Measurements from ENCODE around the gene CEMIP. TPM values are rescaled to one million over a fixed set of nuclear protein-coding genes. Genes with fewer than 3 reads are reported as not detected.
"Not testable (repeated sequence)": the region's sequence is repeated elsewhere in the genome, so short reads cannot be mapped to it uniquely, and the experiment has no call there.

The CEMIP gene
- total and polyA plus RNA-seq, 4 experiments from 2014 or later: 0.03 to 0.23 (median 0.17) TPM; not detected in 1

DNA sequence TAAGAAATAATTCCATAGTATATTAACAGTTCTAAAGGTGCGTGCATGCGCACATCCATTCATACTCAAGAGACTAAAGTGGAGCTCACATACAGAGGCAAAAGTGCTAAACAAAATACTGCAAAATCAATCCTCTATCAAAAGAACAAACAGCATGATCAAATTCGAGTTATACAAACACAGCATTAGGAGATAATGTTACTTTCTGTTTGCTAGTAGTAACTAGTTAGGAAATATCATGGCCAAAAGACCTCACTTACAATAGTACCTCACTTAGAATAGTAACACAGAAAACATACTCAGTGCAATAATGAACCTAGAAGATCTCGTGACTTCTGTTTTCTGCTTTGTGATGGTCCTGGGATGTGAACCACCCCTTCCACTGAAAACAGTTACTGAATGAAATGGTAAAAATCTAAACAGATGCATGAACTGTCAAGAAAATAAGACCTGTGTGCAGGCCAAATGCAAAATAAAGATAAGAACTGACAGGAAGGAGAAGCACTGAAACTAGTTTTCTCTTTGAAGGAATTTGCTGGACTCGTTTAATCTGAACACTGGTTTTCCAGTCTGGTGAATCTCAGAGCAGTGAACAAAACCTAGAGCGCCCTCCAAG, 20.9 kb upstream of the CEMIP start:
- ChIA-PET CTCF (ENCODE audit: partially characterized antibody) (no interaction called here), POLR2A (ENCODE audit: partially characterized antibody) (no interaction called here)
- intact Hi-C loops (cut with micrococcal nuclease): no loop called here
- Mint-ChIP-seq H3K4me1 (peaks cover 2 to 9% (median 7%) of the 10 kb centered on the region in 4 donors), H3K4me3 (no peak overlapping the region), H3K9me3 (peaks cover 0 to 3% (median 0%) of the 10 kb centered on the region in 8 donors), H3K36me3 (peaks cover 0 to 9% of the 10 kb centered on the region in 2 donors), H3K27me3 (no peaks in the 10 kb centered on the region), H3K27ac (no peak overlapping the region)
- no peaks in the 10 kb centered on the region for H3K9me3 ChIP-seq (ENCODE audit: control insufficient read depth in 1 of 2, low read length in 2 of 2)
- H3K27me3 ChIP-seq (ENCODE audit: insufficient read depth, low read length): no peaks in the 10 kb centered on the region
- no peak overlapping the region for H3K4me3 ChIP-seq (ENCODE audit: low read length in 2 of 2)
- H3K36me3 ChIP-seq (ENCODE audit: insufficient read depth, low read length): no peaks in the 10 kb centered on the region
- no peak for DNase-seq
- no peak overlapping the region for H3K27ac ChIP-seq (ENCODE audit: low read depth, low read length)
- H3K4me1 ChIP-seq (ENCODE audit: insufficient read depth, low read length): no peaks in the 10 kb centered on the region

DNA sequence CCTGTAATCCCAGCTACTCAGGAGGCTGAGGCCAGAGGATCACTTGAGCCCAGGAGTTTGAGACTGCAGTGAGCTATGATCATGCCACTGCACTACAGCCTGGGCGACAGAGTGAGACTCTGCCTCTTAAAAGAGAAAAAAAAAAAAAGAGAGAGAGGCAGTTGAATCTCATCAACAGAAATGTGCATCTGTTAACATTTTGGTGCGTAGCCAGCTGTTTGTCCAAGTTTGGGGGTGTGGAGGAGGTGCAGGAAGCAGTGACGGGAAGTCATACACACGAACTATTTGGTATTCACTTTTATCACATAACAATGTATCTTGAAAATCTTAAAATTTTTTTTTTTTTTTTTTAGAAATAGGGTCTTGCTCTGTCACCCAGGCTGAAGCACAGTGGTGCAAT, 18.2 kb upstream of the CEMIP start:
- no peaks in the 10 kb centered on the region for H3K36me3 Mint-ChIP-seq
- no peak overlapping the region for H3K27ac Mint-ChIP-seq
- no peak overlapping the region for H3K4me3 Mint-ChIP-seq
- H3K4me1 Mint-ChIP-seq: peaks cover 0 to 2% (median 1%) of the 10 kb centered on the region in 4 donors
- no peaks in the 10 kb centered on the region for H3K27me3 Mint-ChIP-seq
- H3K27me3 ChIP-seq (ENCODE audit: insufficient read depth, low read length): no peaks in the 10 kb centered on the region
- no peaks in the 10 kb centered on the region for H3K36me3 ChIP-seq (ENCODE audit: insufficient read depth, low read length)
- POLR2A ChIA-PET (ENCODE audit: partially characterized antibody): no interaction called here
- H3K4me3 ChIP-seq (ENCODE audit: low read length in 2 of 2): no peak overlapping the region
- H3K9me3 Mint-ChIP-seq: peaks cover 0 to 2% (median 0%) of the 10 kb centered on the region in 8 donors
- no peak for DNase-seq
- no peak overlapping the region for H3K27ac ChIP-seq (ENCODE audit: low read depth, low read length)
- CTCF ChIA-PET (ENCODE audit: partially characterized antibody): no interaction called here
- H3K4me1 ChIP-seq (ENCODE audit: insufficient read depth, low read length): no peaks in the 10 kb centered on the region
- no peaks in the 10 kb centered on the region for H3K9me3 ChIP-seq (ENCODE audit: control insufficient read depth in 1 of 2, low read length in 2 of 2)
- intact Hi-C loops (cut with micrococcal nuclease): no loop called here

DNA sequence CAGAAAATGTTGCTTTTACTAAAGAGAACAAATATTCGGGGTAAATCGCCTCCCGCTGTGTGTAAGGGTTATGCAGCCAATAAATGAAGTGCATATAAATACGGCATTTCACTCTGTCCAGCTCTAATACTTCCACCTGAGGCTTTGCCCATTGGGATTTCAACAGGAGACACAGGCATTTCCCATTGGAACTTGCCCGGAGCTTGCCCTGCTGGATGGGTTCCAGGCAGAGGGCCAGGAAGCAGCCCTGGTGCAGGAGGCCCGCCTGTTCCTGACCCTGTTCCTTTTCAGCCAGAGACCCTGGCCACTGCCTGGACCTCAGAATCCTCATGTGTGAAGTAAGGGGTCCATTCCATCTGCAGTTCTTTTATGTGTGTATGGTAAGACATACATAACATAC, 17.4 kb upstream of the CEMIP start:
- H3K36me3 ChIP-seq (ENCODE audit: insufficient read depth, low read length): no peaks in the 10 kb centered on the region
- Mint-ChIP-seq H3K4me1 (no peaks in the 10 kb centered on the region), H3K9me3 (peaks cover 0 to 2% (median 0%) of the 10 kb centered on the region in 8 donors), H3K27ac (no peak overlapping the region), H3K4me3 (no peak overlapping the region), H3K27me3 (no peaks in the 10 kb centered on the region), H3K36me3 (no peaks in the 10 kb centered on the region)
- DNase-seq: no peak
- CTCF ChIA-PET (ENCODE audit: partially characterized antibody): no interaction called here
- no peaks in the 10 kb centered on the region for H3K9me3 ChIP-seq (ENCODE audit: control insufficient read depth in 1 of 2, low read length in 2 of 2)
- POLR2A ChIA-PET (ENCODE audit: partially characterized antibody): no interaction called here
- no peak overlapping the region for H3K27ac ChIP-seq (ENCODE audit: low read depth, low read length)
- H3K4me3 ChIP-seq (ENCODE audit: low read length in 2 of 2): no peak overlapping the region
- H3K27me3 ChIP-seq (ENCODE audit: insufficient read depth, low read length): no peaks in the 10 kb centered on the region
- intact Hi-C loops (cut with micrococcal nuclease): no loop called here
- H3K4me1 ChIP-seq (ENCODE audit: insufficient read depth, low read length): no peaks in the 10 kb centered on the region

DNA sequence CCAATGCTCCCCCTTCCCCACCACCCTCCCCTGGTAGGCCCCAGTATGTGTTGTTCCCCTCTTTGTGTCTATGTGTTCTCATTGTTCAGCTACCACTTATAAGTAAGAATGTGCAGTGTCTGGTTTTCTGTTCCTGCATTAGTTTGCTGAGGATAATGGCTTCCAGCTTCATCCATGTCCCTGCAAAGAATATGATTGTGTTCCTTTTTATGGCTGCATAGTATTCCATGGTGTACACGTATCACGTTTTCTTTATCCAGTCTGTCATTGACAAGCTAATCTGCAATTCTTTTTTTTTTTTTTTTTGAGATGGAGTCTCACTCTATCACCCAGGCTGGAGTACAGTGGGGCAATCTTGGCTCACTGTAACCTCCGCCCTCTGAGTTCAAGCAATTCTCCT, 15.9 kb upstream of the CEMIP start:
- CTCF ChIA-PET (ENCODE audit: partially characterized antibody): interaction anchor here (0.7 to 1.3 kb wide), 3 partner anchors 9 to 264 kb away, joined by 3 to 5 read pairs (median 3); no protein-coding TSS in a partner anchor
- H3K27ac ChIP-seq (ENCODE audit: low read depth, low read length); H3K4me3 ChIP-seq (ENCODE audit: low read length in 2 of 2); H3K27ac Mint-ChIP-seq; DNase-seq; H3K36me3 Mint-ChIP-seq; H3K4me1 Mint-ChIP-seq; H3K27me3 Mint-ChIP-seq; intact Hi-C loops (cut with micrococcal nuclease); H3K27me3 ChIP-seq (ENCODE audit: insufficient read depth, low read length); H3K9me3 ChIP-seq (ENCODE audit: control insufficient read depth in 1 of 2, low read length in 2 of 2); H3K9me3 Mint-ChIP-seq; H3K4me1 ChIP-seq (ENCODE audit: insufficient read depth, low read length); POLR2A ChIA-PET (ENCODE audit: partially characterized antibody); H3K4me3 Mint-ChIP-seq; H3K36me3 ChIP-seq (ENCODE audit: insufficient read depth, low read length): not testable (repeated sequence)

DNA sequence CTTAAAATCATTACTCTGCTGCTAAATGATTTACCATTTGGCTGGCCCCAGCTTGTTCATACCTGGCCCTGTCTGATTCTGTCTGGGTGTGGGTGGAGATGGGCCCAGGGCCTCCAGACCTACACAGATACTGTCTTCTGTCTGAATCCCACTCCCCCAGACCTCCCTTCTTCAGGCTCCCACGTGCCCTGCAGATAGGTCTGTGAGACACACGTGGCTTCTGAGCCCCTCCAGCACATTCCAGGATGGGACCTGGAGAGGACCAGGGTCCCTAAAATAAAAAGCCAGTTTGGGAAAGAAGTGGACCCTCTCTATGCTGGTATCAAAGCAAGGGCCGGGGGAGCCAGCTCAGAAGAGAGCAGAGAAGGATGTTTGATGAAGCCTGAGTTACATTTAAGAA, 14.6 kb upstream of the CEMIP start:
- Mint-ChIP-seq H3K4me1 (no peaks in the 10 kb centered on the region), H3K27ac (peak overlapping the region in 1 of 7 donors; percentile 48), H3K4me3 (no peak overlapping the region), H3K36me3 (no peaks in the 10 kb centered on the region), H3K27me3 (no peaks in the 10 kb centered on the region), H3K9me3 (peaks cover 0 to 2% (median 0%) of the 10 kb centered on the region in 8 donors)
- intact Hi-C loops (cut with micrococcal nuclease): no loop called here
- no peaks in the 10 kb centered on the region for H3K9me3 ChIP-seq (ENCODE audit: control insufficient read depth in 1 of 2, low read length in 2 of 2)
- H3K27me3 ChIP-seq (ENCODE audit: insufficient read depth, low read length): no peaks in the 10 kb centered on the region
- no peak for DNase-seq
- H3K27ac ChIP-seq (ENCODE audit: low read depth, low read length): no peak overlapping the region
- CTCF ChIA-PET (ENCODE audit: partially characterized antibody): interaction anchor here (1.2 kb wide), 1 partner anchor 10 kb away, joined by 3 read pairs; no protein-coding TSS in a partner anchor
- H3K36me3 ChIP-seq (ENCODE audit: insufficient read depth, low read length): no peaks in the 10 kb centered on the region
- POLR2A ChIA-PET (ENCODE audit: partially characterized antibody): no interaction called here
- no peak overlapping the region for H3K4me3 ChIP-seq (ENCODE audit: low read length in 2 of 2)
- no peaks in the 10 kb centered on the region for H3K4me1 ChIP-seq (ENCODE audit: insufficient read depth, low read length)

DNA sequence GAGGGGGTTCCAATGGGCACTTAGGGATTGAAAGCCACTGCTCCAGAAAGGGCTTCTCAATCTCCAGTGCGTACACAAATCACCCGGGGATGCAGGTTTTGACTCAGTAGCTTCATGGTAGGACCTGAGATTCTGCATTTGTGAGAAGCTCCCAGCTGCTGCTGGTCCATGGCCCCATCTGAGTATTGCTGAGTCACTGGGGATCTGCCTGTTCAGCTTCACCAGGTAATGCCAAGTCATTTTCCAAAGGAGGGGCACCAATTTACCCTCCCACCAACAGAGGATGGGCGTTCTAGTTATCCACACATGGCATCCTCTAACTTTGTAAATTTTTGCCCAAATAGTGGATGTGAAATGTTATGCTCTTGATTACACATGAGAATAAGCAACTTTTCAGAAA, 12.9 kb upstream of the CEMIP start:
- no peak overlapping the region for H3K4me3 Mint-ChIP-seq
- H3K36me3 ChIP-seq (ENCODE audit: insufficient read depth, low read length): no peaks in the 10 kb centered on the region
- no peak overlapping the region for H3K27ac ChIP-seq (ENCODE audit: low read depth, low read length)
- H3K27me3 ChIP-seq (ENCODE audit: insufficient read depth, low read length): no peaks in the 10 kb centered on the region
- CTCF ChIA-PET (ENCODE audit: partially characterized antibody): interaction anchor here (0.9 kb wide), 1 partner anchor 10 kb away, joined by 3 read pairs; no protein-coding TSS in a partner anchor
- no peaks in the 10 kb centered on the region for H3K4me1 Mint-ChIP-seq
- no peaks in the 10 kb centered on the region for H3K9me3 ChIP-seq (ENCODE audit: control insufficient read depth in 1 of 2, low read length in 2 of 2)
- H3K4me1 ChIP-seq (ENCODE audit: insufficient read depth, low read length): no peaks in the 10 kb centered on the region
- no peak overlapping the region for H3K27ac Mint-ChIP-seq
- POLR2A ChIA-PET (ENCODE audit: partially characterized antibody): no interaction called here
- no peak overlapping the region for H3K4me3 ChIP-seq (ENCODE audit: low read length in 2 of 2)
- intact Hi-C loops (cut with micrococcal nuclease): no loop called here
- H3K27me3 Mint-ChIP-seq: peaks cover 0 to under 1% of the 10 kb centered on the region in 2 donors
- H3K36me3 Mint-ChIP-seq: no peaks in the 10 kb centered on the region
- no peak for DNase-seq
- H3K9me3 Mint-ChIP-seq: peaks cover 0 to 2% (median 0%) of the 10 kb centered on the region in 8 donors

DNA sequence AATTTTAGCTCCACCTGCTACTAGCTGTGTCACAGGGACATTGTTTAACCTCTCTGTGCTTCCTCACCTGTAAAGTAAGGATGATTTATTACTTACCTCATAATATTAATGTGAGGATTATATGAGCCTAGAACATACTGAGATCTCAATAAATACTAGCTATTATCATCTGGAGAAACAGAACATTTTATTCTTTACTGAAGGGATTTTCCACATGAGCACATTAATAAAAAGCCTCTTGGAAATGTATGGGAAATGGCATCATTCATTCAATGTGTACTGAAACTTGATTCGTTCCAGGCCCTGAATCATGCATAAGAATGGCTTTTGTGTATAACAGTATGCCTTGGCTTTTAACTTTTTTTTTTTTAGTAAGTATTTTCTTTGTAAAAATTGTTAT, 11.0 kb upstream of the CEMIP start:
- Histone ChIP-seq H3K4me1 (ENCODE audit: insufficient read depth, low read length) (no peaks in the 10 kb centered on the region), H3K4me3 (ENCODE audit: low read length in 2 of 2) (no peak overlapping the region), H3K9me3 (ENCODE audit: control insufficient read depth in 1 of 2, low read length in 2 of 2) (no peaks in the 10 kb centered on the region), H3K27me3 (ENCODE audit: insufficient read depth, low read length) (no peaks in the 10 kb centered on the region), H3K27ac (ENCODE audit: low read depth, low read length) (no peak overlapping the region), H3K36me3 (ENCODE audit: insufficient read depth, low read length) (no peaks in the 10 kb centered on the region)
- DNase-seq: no peak
- CTCF ChIA-PET (ENCODE audit: partially characterized antibody): interaction anchor here (2.0 kb wide), 1 partner anchor 9 kb away, joined by 17 read pairs; no protein-coding TSS in a partner anchor
- H3K27ac Mint-ChIP-seq: no peak overlapping the region
- H3K9me3 Mint-ChIP-seq: no peaks in the 10 kb centered on the region
- no peaks in the 10 kb centered on the region for H3K36me3 Mint-ChIP-seq
- H3K27me3 Mint-ChIP-seq: peaks cover 0 to 2% of the 10 kb centered on the region in 2 donors
- H3K4me3 Mint-ChIP-seq: no peak overlapping the region
- H3K4me1 Mint-ChIP-seq: no peaks in the 10 kb centered on the region
- intact Hi-C loops (cut with micrococcal nuclease): no loop called here
- POLR2A ChIA-PET (ENCODE audit: partially characterized antibody): no interaction called here

Data from CD4-positive, alpha-beta memory T cell (primary cell).